ENCODE data around the gene NUP214. TPM values are rescaled to one million over a fixed set of nuclear protein-coding genes. Genes with fewer than 3 reads are reported as not detected.

The NUP214 gene
- total RNA-seq, 2 donors from 2014 or later = 29.5 to 31.6 TPM

- peaks cover 13% of the 10 kb centered on the region for H3K36me3 ChIP-seq
- no peaks in the 10 kb centered on the region for H3K27me3 ChIP-seq
- no peak overlapping the region for H3K4me3 ChIP-seq
- DNase-seq (ENCODE audit: low spot score) = no peak
- no peak for TF ChIP-seq CTCF (IDR thresholded peaks at IDR 0.05)
- no peaks in the 10 kb centered on the region for H3K4me1 ChIP-seq
- H3K9me3 ChIP-seq = no peaks in the 10 kb centered on the region
- peak overlapping the region; percentile 46 to 58 for H3K27ac ChIP-seq
Measured at GRCh38 chr9:131117762-131118145, 7.6 kb upstream of the NUP214 start.

- peak; percentile 26 for DNase-seq (ENCODE audit: low spot score)
- peaks cover 0 to 2% of the 10 kb centered on the region in 2 donors for H3K4me1 ChIP-seq
- no peak overlapping the region for H3K4me3 ChIP-seq
- H3K9me3 ChIP-seq = no peaks in the 10 kb centered on the region
- no peaks in the 10 kb centered on the region for H3K27me3 ChIP-seq
- no peak overlapping the region for H3K27ac ChIP-seq
- no peak for TF ChIP-seq CTCF (IDR thresholded peaks at IDR 0.05)
- peaks cover 13% of the 10 kb centered on the region for H3K36me3 ChIP-seq
Measured at GRCh38 chr9:131119600-131119999, 5.8 kb upstream of the NUP214 start.

GRCh38 chr9:131120620-131121228 lies 4.7 kb upstream of the NUP214 start:
- TF ChIP-seq CTCF (IDR thresholded peaks at IDR 0.05) = no peak
- no peaks in the 10 kb centered on the region for H3K27me3 ChIP-seq
- no peak overlapping the region for H3K27ac ChIP-seq
- DNase-seq (ENCODE audit: low spot score) = no peak
- no peaks in the 10 kb centered on the region for H3K9me3 ChIP-seq
- peaks cover 0 to 6% of the 10 kb centered on the region in 2 donors for H3K4me1 ChIP-seq
- H3K36me3 ChIP-seq = peaks cover 13% of the 10 kb centered on the region
- H3K4me3 ChIP-seq = no peak overlapping the region

GRCh38 chr9:131121346-131121745 lies 4.0 kb upstream of the NUP214 start:
- Histone ChIP-seq H3K4me3 (no peak overlapping the region), H3K36me3 (peaks cover 13% of the 10 kb centered on the region), H3K4me1 (peaks cover 0 to 12% of the 10 kb centered on the region in 2 donors), H3K27ac (no peak overlapping the region), H3K27me3 (no peaks in the 10 kb centered on the region), H3K9me3 (no peaks in the 10 kb centered on the region)
- TF ChIP-seq CTCF (IDR thresholded peaks at IDR 0.05) = no peak
- DNase-seq (ENCODE audit: low spot score) = peak; percentile 36

GRCh38 chr9:131122158-131122557 lies 3.2 kb upstream of the NUP214 start:
- no peak for DNase-seq (ENCODE audit: low spot score)
- H3K27ac ChIP-seq = no peak overlapping the region
- H3K36me3 ChIP-seq = peaks cover 13% of the 10 kb centered on the region
- peaks cover 0 to 19% of the 10 kb centered on the region in 2 donors for H3K4me1 ChIP-seq
- H3K27me3 ChIP-seq = no peaks in the 10 kb centered on the region
- no peak overlapping the region for H3K4me3 ChIP-seq
- no peak for TF ChIP-seq CTCF (IDR thresholded peaks at IDR 0.05)
- no peaks in the 10 kb centered on the region for H3K9me3 ChIP-seq

GRCh38 chr9:131125038-131125287 lies 423 bp upstream of the NUP214 start:
- no peaks in the 10 kb centered on the region for H3K9me3 ChIP-seq
- peaks cover 0 to 19% of the 10 kb centered on the region in 2 donors for H3K4me1 ChIP-seq
- no peak for DNase-seq (ENCODE audit: low spot score)
- no peaks in the 10 kb centered on the region for H3K27me3 ChIP-seq
- peak overlapping the region; percentile 81 to 84 for H3K4me3 ChIP-seq
- no peak for TF ChIP-seq CTCF (IDR thresholded peaks at IDR 0.05)
- H3K27ac ChIP-seq = peak overlapping the region; percentile 72 to 78
- peaks cover 39% of the 10 kb centered on the region for H3K36me3 ChIP-seq
